NCI-H748 (cell line): ENCODE measurements around the gene ABTB1.
"Not testable (repeated sequence)": the region's sequence is repeated elsewhere in the genome, so short reads cannot be mapped to it uniquely, and the experiment has no call there.

Experiments used
- DNase-seq: peaks from one replicate; lab custom pipeline; 2025; ENCODE audit not compliant: unreplicated experiment; lab: John Stamatoyannopoulos, UW

ABTB1 gene

DNA sequence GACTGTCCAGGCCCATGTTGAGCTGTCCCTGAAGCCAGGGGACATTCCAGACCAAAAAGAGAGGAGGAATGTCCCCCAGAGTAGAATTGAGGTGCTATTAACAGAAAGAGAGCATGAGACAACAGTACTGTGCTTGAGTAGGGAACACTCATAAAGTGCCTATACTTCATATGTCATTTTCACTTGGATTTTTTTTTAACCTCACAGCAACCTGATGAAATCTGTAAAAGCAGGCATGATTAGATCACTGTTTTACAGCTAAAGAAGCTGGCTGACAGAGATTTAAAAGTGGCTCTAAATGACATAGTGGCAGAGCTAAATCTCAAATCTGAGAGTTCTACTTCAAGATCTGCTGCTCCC is 24.9 kb upstream of the ABTB1 start:
- no peak for DNase-seq

DNA sequence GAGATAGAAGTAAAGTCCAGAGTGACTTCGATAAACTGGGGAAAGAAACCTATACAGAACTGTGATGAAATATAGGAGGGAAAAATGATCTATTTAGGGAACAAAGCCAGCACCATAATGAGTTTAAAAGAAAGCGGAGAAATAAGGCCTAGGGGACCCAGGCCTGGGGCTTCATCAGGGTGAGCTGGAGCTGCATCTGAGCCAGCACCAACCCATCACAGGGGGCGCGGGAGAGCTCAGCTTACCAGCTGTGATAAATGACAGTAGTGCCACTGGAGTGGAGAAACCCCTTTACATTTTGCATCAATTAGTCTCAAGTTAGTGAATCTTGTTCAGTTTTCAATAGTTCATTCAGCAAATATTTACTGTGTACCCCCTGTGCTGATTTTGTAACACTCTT is 22.5 kb upstream of the ABTB1 start:
- DNase-seq = no peak

DNA sequence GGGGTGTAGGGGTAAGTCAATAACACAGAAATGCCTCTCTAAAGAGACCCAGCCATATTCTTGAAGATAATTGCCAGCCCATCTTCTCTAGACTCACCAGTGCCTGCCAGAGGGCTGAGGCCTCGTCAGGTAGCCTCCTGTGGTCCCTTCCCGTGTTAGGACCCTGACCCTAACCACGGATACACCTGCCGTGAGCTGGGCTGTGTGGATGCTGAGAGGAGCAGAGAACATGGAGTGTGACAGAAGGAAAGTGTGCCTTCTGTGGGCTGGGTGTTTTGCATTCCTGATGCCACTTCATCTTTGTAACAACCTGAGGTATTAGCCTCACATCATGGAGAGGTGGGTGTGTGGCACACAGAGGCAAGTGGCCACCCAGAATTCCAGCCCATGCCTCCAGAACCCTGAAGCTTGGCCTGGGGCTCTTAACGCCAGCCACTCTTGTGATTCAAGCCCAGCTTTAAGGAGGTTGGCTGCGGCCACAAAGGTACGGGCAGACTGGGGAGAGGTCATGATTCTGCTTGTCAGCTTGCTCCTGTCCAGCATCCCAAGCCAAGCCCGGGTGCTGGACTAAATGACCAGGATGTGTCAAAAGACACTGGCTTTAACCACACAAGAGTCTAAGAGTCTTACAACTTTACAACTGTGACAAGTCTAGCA is 21.1 kb upstream of the ABTB1 start:
- no peak for DNase-seq

DNA sequence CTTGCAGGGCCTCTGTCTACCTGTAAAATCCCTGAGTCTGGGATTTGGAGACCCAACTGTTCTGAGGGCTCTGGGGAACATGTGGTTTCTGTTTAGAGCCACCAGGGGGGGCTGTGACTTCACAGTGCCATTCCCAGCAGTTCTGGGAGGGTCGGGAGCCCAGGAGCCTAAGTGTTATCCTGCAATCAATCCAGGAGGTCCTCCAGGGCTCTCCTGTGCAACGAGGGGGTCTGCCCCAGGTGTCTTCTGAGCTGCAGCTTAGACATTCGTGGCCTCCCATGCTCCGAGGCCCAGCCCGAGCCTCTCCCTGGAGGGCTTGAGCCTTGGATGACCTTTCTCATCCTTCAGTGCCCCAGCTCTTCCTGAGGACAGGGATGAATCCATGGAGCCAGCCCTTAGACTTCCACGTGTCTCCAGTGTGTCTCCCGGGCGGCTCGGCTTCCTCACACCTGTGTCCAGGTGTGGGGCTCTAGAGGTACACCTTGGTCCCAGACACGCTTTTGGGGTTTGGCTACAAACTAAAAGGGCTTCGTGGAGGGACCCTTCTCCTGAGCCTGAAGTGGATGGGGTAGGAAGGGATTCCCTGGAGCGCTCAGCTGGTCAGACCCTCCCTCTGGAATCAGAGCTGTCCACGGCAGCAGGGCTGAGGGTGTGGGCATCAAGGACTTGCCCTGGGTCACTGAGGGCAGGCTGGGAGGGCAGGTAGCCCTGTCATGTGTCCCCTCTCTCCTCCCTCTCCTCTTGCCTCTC is 20.3 kb upstream of the ABTB1 start:
- peak; percentile 36 for DNase-seq

DNA sequence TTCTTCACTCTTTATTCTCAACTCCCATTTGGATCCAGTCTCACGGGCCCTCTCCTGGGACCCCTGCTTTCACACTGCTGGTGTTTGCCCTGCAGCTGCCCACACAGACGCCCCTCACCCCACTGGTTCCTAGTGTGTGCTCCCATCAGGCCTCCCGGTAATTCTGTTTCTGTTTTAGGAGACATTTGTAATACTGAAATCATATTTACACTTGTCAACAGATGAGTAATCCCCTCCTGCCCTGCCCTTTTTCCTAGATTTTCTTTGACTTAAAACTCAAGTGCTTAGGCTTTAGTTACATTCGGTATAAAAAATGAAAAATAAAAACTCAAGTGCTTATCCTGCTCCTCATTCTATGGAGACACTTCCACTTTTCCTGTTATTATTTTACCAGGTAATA is 18.4 kb upstream of the ABTB1 start:
- no peak for DNase-seq

DNA sequence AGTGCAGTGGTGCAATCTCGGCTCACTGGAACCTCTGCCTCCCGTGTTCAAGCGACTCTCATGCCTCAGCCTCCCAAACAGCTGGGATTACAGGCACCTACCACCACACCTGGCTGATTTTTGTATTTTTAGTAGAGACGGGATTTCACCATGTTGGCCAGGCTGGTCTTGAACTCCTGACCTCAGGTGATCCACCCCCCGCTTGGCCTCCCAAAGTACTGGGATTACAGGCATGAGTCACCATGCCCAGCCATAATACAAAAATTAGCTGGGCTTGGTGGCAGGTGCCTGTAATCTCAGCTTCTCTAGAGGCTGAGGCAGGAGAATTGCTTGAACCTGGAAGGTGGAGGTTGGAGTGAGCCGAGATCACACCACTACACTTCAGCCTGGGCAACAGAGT is 17.8 kb upstream of the ABTB1 start:
- DNase-seq = not testable (repeated sequence)

DNA sequence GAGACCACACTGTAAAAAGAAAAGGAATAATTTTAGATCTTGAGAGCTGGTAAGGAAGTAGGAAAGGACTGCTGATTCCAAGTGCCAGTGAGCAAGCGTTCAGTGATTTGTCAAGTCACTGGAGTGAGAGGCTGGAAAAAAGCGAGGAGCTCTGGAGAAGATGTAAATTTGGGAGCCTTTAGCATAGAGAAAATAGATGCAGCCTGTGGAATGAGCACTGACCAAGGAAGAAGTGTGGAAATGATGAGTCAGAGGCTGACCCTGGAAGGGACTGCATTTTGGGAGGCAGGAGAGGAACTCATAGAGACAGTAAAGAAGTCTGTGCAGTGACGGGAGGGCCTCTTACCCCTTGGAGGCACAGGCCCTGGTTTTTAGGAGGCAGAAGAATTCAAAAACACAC is 17.1 kb upstream of the ABTB1 start:
- no peak for DNase-seq

DNA sequence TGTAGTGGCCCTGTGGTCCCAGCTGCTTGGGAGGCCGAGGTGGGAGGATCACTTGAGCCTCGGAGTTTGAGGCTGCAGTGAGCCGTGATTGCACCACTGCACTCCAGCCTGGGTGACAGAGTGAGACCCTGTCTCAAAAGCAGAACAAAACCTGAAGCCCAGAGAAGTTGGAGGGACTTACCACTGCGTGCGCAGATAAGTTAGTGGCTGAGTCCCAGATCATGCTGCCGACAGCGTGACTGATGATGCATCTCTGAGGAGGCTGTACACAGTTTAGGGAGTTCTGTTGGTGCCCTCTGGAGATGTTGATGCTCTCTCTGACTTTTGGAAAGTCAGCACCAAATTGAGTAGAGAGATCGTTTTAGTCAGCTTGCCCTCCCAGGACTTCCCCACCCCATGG is 15.8 kb upstream of the ABTB1 start:
- DNase-seq = no peak

DNA sequence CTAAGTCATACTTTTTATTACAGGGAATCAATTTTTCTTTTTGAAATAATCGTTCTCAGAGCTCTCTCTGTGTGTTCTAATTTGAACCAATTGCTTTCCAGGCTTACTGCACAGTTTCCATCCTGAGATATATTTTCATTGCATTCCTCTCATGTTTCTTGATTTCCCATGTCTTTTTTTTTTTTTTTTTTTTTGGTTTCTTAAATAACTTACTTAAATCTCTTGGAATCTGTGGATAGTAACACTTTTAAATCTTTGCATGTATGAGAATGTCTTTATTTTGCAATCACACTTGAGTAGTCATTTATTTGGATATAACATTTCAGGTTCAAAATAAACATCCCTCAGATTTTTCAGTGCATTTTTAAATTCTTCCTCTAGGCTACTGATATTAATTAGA is 14.5 kb upstream of the ABTB1 start:
- DNase-seq = no peak

DNA sequence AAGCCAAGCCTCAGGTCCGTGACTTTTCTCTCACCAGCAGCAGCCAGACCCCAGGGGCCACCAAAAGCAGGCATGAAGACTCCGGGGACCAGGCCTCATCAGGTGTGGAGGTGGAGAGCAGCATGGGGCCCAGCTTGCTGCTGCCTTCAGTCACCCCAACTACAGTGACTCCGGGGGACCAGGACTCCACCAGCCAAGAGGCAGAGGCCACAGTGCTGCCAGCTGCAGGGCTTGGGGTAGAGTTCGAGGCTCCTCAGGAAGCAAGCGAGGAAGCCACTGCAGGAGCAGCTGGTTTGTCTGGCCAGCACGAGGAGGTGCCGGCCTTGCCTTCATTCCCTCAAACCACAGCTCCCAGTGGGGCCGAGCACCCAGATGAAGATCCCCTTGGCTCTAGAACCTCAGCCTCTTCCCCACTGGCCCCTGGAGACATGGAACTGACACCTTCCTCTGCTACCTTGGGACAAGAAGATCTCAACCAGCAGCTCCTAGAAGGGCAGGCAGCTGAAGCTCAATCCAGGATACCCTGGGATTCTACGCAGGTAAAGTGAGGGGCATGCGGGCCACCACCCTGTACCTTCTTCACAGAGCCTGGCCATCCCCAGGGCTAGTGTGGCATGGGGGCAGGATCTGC is 12.0 kb upstream of the ABTB1 start:
- DNase-seq = no peak

DNA sequence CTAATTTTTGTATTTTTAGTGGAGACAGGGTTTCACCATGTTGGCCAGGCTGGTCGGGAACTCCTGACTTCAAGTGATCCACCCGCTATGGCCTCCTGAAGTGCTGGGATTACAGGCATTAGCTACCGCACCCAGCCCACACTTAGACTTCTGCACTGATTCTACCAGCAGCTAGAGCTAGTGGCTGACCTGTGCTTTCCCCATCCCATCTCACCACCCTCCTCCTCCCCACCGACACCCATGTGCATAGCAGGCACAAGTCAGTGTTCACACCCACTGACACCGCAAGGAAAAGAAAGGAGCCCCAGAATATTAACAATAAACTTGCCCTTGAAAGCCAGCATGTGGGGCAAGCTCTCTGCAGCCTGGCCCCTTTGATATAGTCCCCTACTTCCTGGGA is 11.2 kb upstream of the ABTB1 start:
- no peak for DNase-seq

DNA sequence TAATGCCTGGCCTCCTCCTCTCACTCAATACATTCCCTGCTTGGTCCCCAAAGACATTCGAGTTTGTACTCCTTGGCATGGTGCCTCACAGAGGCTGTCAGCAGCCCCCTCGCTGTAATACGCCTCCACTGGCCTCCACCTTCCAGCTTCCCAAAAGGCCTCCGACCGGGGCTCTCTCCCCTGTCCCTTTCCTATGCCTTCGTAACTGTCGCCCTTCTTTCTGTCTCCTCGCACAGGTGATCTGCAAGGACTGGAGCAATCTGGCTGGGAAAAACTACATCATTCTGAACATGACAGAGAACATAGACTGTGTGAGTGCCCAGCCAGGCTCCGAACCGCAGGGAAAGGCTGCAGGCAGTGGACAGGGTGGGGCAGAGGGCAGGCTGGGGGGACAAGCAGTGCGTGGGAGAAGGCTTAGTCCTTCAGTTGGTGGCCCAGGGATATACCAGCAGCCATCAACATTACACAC is 10.7 kb upstream of the ABTB1 start:
- DNase-seq = no peak

DNA sequence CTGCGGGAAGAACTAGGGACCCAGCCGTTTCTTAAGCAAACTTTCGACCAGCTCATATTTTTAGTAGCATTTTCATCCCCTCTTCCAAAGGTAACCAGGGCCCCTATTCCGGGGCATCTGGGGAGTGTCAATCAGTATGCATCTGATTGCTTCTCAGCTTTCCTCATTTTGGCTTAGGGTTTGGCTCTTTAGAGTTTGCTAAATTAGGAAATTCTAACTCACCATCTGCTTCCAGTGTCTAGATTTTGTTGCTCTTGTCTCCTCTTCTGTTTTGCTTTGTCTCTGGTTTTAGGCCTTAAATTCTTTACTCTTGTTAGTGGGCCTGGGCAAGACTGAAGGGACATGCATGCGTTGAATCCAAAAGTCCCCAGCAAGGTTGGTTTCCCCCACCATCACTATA is 9.6 kb upstream of the ABTB1 start:
- DNase-seq = no peak

DNA sequence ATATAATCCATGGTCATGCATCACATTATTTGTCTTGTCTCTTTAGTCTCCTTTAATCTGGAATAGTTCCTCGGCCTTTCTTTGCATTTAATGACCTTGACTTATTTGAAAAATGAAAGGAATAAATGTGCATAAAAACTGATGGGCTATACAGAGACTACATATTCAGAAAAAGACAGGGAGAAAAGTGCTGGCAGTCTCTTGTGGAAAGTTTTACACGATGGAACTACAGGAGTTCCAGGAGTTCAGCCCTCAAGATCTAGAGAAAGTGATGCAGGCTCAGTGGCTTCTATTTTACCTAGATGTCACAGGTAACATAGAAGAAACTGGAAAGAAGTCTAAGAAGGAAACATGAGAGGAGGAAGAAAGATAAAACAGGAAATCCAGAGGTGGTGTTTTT is 7.6 kb upstream of the ABTB1 start:
- DNase-seq = no peak

DNA sequence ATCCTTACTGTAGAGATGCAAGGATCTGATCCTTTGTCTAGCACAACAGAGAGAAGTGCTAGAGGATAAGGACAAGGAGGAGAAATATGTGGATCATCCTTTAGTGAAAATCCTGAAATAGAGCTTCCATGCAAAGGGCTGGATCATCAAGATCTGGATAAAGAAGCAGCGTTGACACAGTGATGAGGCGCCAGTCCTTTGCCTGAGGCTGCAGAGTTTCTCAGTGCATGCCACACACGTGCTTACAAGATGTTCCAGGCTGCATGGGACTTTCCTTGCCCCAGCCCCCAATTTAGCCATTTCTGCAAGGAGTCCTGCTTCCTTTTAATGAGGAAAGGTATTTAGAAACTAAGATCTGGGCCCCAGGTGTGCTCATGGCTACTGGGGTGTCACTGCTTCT is 7.2 kb upstream of the ABTB1 start:
- DNase-seq = no peak

DNA sequence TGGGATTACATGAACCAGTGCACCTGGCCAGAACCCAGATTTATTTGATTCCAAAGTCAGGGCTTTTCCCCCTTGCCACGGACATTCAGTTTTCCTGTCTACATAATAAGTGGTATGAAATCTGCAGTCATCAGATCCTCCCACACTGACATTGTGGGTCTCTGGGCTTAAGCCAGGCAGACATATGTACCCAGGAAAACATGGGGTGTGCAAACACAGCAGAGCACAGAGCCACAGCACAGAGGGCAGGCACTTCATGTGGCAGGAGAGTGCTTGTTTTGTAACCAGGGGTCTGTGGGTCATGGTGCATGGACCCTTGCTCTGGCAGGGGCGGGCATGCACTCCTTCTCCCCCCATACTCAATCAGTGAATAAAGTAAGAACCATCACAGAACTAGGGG is 6.1 kb upstream of the ABTB1 start:
- DNase-seq = no peak

DNA sequence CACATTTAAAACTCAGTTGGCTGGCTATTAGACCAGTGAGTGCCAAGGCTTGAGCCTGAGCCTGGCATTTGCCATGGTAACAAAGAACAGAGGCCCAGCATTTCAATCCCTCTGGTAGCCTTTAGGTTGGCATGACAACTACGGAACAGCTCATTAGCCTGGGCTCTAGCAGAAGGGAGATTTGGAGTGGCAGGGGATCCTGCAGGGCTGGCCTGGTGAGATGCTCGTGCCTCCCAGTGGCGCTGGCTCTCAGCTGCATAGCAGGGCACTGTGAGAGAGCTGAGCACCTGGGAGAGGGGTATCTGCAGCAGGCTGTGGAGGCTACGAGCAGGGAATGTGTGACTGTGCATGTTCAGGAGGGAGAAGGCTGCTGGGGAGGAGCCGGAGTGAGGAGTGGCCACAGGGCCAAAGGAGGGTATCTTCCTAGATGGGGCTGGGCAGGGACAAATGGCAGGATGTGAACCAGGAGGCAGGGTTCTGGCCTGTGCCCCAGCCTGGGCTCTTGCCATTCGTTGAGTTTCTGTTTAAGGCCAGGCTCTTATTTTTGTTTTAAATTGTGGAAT is 5.6 kb upstream of the ABTB1 start:
- no peak for DNase-seq

DNA sequence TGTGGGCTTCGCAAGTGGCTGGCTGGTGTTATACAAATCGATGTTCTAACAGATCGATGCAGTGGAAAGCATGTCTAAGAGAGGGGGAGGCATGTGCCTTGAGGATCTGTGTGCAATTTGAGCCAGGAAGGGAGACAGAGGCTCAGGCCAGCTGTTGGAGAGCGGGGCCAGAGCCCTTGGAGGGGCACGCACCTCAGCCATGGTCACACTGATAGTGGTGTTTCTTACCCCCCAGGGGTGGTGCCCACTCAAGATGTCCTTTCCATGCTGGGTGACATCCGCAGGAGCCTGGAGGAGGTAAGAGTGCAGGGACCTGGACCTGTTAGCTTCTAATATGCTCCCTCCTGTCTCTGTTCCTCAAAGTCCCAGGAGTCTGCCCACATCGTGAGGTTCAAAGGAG is 3.8 kb upstream of the ABTB1 start:
- no peak for DNase-seq

DNA sequence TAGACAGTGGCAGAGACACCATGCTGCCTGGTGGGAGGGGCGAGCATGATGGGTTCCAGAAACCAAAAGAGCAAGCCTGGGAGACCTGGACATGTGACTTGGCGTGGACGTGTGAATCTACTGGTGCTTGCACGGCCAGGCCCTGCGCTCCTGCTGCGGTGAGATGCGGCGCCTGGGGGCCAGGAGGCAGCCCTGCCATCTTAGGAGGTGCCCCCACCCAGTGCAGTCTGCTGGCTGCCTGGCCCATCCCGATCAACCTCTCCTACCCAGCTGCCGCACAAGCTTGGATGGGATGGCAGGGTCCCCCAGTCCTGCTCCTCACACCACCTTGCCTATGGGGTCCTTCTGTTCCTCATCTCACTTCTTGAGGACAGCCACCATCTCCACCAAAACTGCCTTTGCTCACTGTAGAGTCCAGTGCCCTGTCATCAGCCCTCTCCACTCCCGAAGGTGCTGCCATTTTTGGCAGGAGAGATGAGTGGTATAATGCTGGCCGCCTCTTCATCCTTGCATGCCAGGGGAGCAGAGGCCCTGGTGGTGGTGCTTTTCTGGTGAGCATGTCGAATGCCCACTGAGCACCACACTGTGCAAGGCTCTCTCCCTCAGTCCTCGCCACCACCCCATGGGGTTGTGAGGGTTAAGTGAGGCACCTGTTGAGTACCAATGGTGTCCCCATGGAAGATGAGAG is 3.1 kb upstream of the ABTB1 start:
- DNase-seq = no peak

DNA sequence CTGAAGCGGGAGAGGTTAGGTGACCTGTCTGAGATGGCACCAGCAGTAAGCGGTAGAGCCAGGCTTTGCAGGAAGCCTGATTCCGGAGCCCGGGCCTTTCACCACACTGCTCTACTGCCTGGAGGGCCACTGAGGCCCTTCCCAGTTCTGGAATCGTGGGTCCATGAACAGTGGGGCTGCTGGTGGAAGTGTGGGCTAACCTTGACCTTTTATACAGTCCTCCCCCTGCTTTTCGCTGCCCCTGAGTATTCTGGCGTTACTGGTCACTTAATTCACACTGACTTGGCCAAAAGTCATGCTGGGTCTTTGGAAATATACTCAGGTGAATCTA is 2.6 kb upstream of the ABTB1 start:
- no peak for DNase-seq

DNA sequence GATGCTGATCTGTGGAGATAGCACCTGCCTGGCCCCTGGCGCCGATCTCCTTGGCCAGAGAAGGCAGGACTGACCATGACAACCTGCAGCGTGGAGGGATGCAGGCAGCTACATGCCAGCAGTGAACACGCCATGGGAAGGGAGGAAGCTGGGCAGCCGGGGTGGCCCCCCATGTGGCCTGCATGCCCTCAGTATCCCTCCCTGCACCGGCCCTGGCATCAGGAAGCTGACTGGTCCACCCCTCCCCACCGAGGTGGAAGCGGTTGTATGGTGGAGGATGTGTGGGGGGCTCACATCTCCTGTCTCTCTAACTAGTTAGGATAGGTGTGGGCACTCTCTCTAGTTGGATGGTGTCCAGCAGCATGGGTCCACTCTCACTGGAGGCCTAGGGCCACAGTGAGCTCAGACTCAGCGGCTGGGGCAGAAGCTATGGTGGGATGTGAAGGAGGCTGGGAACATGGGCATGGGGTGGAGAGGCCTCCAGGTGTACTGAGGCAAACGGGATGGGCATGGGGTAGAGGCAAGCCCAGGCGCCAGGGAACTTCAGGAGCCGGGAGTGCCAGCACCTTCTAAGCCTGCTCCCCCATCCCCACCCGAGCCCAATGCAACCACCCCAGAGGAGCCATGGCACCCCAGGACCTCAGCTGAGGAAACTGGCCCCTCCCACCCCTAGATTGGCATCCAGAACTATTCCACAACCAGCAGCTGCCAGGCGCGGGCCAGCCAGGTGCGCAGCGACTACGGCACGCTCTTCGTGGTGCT is 1.8 kb upstream of the ABTB1 start:
- no peak for DNase-seq
